Osteocyte (in vitro differentiated cells): ENCODE results near the gene GPBP1. TPM values are rescaled to one million over a fixed set of nuclear protein-coding genes. Genes with fewer than 3 reads are reported as not detected.
A peak's percentile ranks its signal among the peaks of the same experiment; 100 is the strongest.

Experiments used
- DNase-seq: peaks from one replicate; pipeline ENCODE4 v3.0.0; 2021; ENCODE audit warnings: mixed read lengths; ENCODE audit not compliant: unreplicated experiment; ENCODE audit errors: extremely low spot score
- H3K27ac Mint-ChIP-seq: one replicate; pipeline ENCODE4 v1.8.0; 2021; ENCODE audit warnings: mild to moderate bottlenecking, mixed read lengths; ENCODE audit not compliant: unreplicated experiment
- H3K27me3 Mint-ChIP-seq: one replicate; pipeline ENCODE4 v1.8.0; 2021; ENCODE audit warnings: mixed read lengths; ENCODE audit not compliant: unreplicated experiment
- H3K36me3 Mint-ChIP-seq: one replicate; pipeline ENCODE4 v1.8.0; 2021; ENCODE audit warnings: mixed read lengths; ENCODE audit not compliant: unreplicated experiment
- H3K4me1 Mint-ChIP-seq: one replicate; pipeline ENCODE4 v1.8.0; 2021; ENCODE audit warnings: mixed read lengths; ENCODE audit not compliant: unreplicated experiment
- H3K4me3 Mint-ChIP-seq: one replicate; pipeline ENCODE4 v1.8.0; 2021; ENCODE audit warnings: mild to moderate bottlenecking, moderate library complexity, mixed read lengths; ENCODE audit not compliant: unreplicated experiment
- H3K9me3 Mint-ChIP-seq: one replicate; pipeline ENCODE4 v1.8.0; 2021; ENCODE audit warnings: mixed read lengths; ENCODE audit not compliant: unreplicated experiment
- CTCF ChIP-seq: fragments of 200-600 bp; sonication (generic); IDR thresholded peaks from 2 replicates; pipeline ENCODE4 v1.5.0; 2021; ENCODE audit warnings: antibody characterized with exemption, mild to moderate bottlenecking, moderate library complexity
- total RNA-seq: library from RNA; stranded (reverse); gene quantifications from 2 replicates; pipeline ENCODE4 v1.2.1, GENCODE V29; 2021

GPBP1 gene
- total RNA-seq, 1 donor from 2014 or later = 58.4 TPM

GRCh38 chr5:57249265-57249874 is 75.5 kb downstream of the GPBP1 start:
- no peak for DNase-seq
- peak overlapping the region; percentile 8 for H3K27ac Mint-ChIP-seq
- peaks cover 44% of the 10 kb centered on the region for H3K36me3 Mint-ChIP-seq
- no peak for TF ChIP-seq CTCF
- H3K4me3 Mint-ChIP-seq = no peak overlapping the region
- no peaks in the 10 kb centered on the region for H3K9me3 Mint-ChIP-seq
- H3K4me1 Mint-ChIP-seq = no peaks in the 10 kb centered on the region
- H3K27me3 Mint-ChIP-seq = no peaks in the 10 kb centered on the region

- Mint-ChIP-seq H3K27ac (no peak overlapping the region), H3K36me3 (peaks cover 53% of the 10 kb centered on the region)
These were observed 84.2 kb downstream of the GPBP1 start for GRCh38 chr5:57258052-57258451.

GRCh38 chr5:57258943-57259342 is 85.1 kb downstream of the GPBP1 start:
- DNase-seq = no peak
- Mint-ChIP-seq H3K27me3 (no peaks in the 10 kb centered on the region), H3K4me1 (peaks cover 4% of the 10 kb centered on the region), H3K36me3 (peaks cover 58% of the 10 kb centered on the region), H3K27ac (no peak overlapping the region), H3K4me3 (no peak overlapping the region), H3K9me3 (no peaks in the 10 kb centered on the region)
- no peak for TF ChIP-seq CTCF

More at GRCh38 chr5:57258052-57258451, 84.2 kb downstream of the GPBP1 start:
- Mint-ChIP-seq H3K4me1 (peaks cover 4% of the 10 kb centered on the region), H3K27me3 (no peaks in the 10 kb centered on the region), H3K4me3 (no peak overlapping the region), H3K9me3 (no peaks in the 10 kb centered on the region)
- no peak for DNase-seq
- no peak for TF ChIP-seq CTCF

GRCh38 chr5:57259704-57260103 is 85.8 kb downstream of the GPBP1 start:
- no peak overlapping the region for H3K4me3 Mint-ChIP-seq
- H3K4me1 Mint-ChIP-seq = peaks cover 4% of the 10 kb centered on the region
- H3K36me3 Mint-ChIP-seq = peaks cover 56% of the 10 kb centered on the region
- no peaks in the 10 kb centered on the region for H3K9me3 Mint-ChIP-seq
- no peak for DNase-seq
- TF ChIP-seq CTCF = no peak
- H3K27me3 Mint-ChIP-seq = no peaks in the 10 kb centered on the region
- peak overlapping the region; percentile 17 for H3K27ac Mint-ChIP-seq

DNA sequence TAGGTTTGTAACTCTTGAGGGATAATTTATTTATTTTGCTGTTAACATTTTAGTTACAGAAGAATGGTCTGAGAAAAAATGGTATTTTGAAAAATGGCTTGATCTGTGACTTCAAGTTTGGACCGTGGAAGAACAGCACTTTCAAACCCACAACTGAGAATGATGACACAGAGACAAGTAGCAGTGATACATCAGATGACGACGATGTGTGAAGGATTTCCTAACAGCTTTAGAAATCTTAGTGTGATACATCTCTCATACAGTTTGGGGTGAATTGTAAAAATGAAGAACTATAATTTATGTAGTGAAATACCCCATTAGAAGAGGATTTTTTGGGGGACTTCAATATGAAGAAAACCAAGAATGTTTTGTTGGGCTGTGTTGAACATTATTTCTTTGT is 88.7 kb downstream of the GPBP1 start:
- H3K36me3 Mint-ChIP-seq = peaks cover 45% of the 10 kb centered on the region
- H3K27me3 Mint-ChIP-seq = no peaks in the 10 kb centered on the region
- no peak overlapping the region for H3K4me3 Mint-ChIP-seq
- no peak overlapping the region for H3K27ac Mint-ChIP-seq
- TF ChIP-seq CTCF = no peak
- DNase-seq = no peak
- no peaks in the 10 kb centered on the region for H3K9me3 Mint-ChIP-seq
- H3K4me1 Mint-ChIP-seq = peaks cover 4% of the 10 kb centered on the region
